BLaER1 (cell line): ENCODE measurements around the gene GRIK2.
"Not testable (repeated sequence)": the region's sequence is repeated elsewhere in the genome, so short reads cannot be mapped to it uniquely, and the experiment has no call there.

ENCODE experiments used
- H3K27ac ChIP-seq: shearing (Covaris generic); formaldehyde crosslinking; 2 replicates; pipeline ENCODE4 v1.8.1; 2022
- H3K27me3 ChIP-seq: shearing (Covaris generic); formaldehyde crosslinking; 2 replicates; pipeline ENCODE4 v1.8.1; 2022
- H3K36me3 ChIP-seq: shearing (Covaris generic); formaldehyde crosslinking; 2 replicates; pipeline ENCODE4 v1.8.1; 2022
- H3K4me1 ChIP-seq: shearing (Covaris generic); formaldehyde crosslinking; 2 replicates; pipeline ENCODE4 v1.8.1; 2022
- H3K4me2 ChIP-seq: shearing (Covaris generic); formaldehyde crosslinking; 2 replicates; pipeline ENCODE4 v1.8.1; 2022
- H3K4me3 ChIP-seq: shearing (Covaris generic); formaldehyde crosslinking; 2 replicates; pipeline ENCODE4 v1.8.1; 2022
- H3K9ac ChIP-seq: shearing (Covaris generic); formaldehyde crosslinking; 2 replicates; pipeline ENCODE4 v1.8.1; 2022
- H3K9me3 ChIP-seq: shearing (Covaris generic); formaldehyde crosslinking; 2 replicates; pipeline ENCODE4 v1.8.1; 2022
- H4K20me1 ChIP-seq: shearing (Covaris generic); formaldehyde crosslinking; 2 replicates; pipeline ENCODE4 v1.8.1; 2022
- Cebpa-rat ChIP-seq: shearing (Covaris generic); IDR thresholded peaks from 2 replicates; pipeline ENCODE4 v1.8.1; 2022

The GRIK2 gene

DNA sequence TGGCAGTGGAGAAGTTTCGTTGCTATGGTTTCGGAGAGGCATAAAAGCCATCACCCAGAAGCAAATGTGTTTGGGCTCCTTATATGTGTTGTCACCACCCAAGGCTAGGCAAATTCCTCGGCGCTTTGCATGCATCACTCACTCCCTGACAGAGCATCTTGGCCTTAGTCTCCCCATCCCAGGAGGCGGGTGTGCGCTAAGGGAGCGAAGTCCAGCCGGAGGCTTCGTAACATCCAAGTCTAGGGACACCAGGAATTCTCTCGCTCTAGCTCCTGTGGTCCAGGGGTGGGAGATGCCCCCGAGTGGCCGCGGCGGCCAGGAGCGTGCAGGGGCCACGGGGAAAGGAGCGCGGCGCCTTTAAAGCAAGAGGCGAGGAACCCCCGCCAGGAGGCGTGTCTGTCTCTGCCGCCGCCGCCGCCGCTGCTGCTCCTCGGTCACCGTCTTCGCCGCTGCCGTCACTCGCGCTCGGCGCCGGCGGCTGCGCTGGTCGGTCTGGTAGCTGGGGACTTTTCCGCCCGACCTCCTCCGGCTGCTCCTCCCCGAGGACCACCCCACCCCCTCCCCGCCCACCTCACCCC is at the start of gene GRIK2:
GRIK2 (plus strand) TSS at position 458 of the 578 bp plus-strand sequence.
- no peak within 1 kb of the TSS for H3K27ac ChIP-seq

DNA sequence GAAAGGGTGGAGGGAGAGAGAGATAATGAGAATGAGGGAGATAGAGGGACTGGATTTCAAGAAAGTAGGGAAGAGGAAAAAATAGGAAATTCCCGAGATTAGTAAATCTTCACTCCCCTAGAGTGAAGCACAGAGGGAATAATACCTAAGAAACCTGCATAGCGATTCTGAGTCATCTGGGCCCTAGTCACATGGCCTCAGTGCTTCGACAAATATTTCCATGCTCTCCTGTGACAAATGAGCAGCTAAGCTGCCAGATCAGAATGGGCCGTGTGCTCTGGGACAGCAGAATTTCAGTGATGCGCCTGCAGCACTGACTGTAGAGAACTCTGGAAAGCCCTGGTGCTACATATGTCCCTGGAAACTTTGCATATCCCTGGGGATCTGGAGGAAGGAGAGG is 48.6 kb upstream of the GRIK2 start:
- H4K20me1 ChIP-seq: no peaks in the 10 kb centered on the region
- H3K27ac ChIP-seq: no peak overlapping the region
- H3K4me2 ChIP-seq: no peak overlapping the region
- H3K9ac ChIP-seq: no peak overlapping the region
- no peak for TF ChIP-seq Cebpa-rat
- H3K4me1 ChIP-seq: no peaks in the 10 kb centered on the region
- no peaks in the 10 kb centered on the region for H3K9me3 ChIP-seq
- no peaks in the 10 kb centered on the region for H3K36me3 ChIP-seq
- no peak overlapping the region for H3K4me3 ChIP-seq
- H3K27me3 ChIP-seq: no peaks in the 10 kb centered on the region

More for the DNA sequence above, at the start of gene GRIK2:
- Histone ChIP-seq H3K9ac (no peak within 1 kb of the TSS), H3K9me3 (peaks cover 22% of the 10 kb centered on the region), H3K4me1 (no peaks in the 10 kb centered on the region), H4K20me1 (no peaks in the 10 kb centered on the region), H3K4me2 (no peak within 1 kb of the TSS), H3K36me3 (no peaks in the 10 kb centered on the region), H3K27me3 (peaks cover 26% of the 10 kb centered on the region), H3K4me3 (no peak within 1 kb of the TSS)
- no peak for TF ChIP-seq Cebpa-rat

DNA sequence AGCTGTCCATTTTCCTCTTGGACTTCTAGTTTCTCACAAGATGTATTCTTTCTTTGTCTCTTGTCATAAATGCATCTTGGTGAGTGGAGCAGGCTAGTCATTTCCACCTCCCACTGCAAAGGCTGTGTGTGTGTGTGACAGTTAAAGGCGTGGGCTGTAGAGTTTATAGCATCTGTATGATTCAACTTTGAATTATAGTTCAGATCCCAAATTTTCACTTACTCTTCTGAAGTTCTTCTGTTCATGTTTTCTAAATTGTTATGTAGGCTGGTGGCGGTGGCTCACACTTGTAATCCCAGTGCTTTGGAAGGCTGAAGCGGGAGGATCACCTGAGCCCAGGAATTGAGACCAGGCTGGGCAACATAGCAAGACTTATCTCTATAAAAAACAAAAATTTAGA is 44.7 kb upstream of the GRIK2 start:
- H3K27ac ChIP-seq: no peak overlapping the region

GRCh38 chr6:101350631-101351030 is 42.9 kb upstream of the GRIK2 start:
- not testable (repeated sequence) for H3K9me3 ChIP-seq, H3K36me3 ChIP-seq, H3K9ac ChIP-seq, H3K27ac ChIP-seq, H4K20me1 ChIP-seq, H3K27me3 ChIP-seq, H3K4me1 ChIP-seq, H3K4me2 ChIP-seq, H3K4me3 ChIP-seq

More for the DNA sequence above, 44.7 kb upstream of the GRIK2 start:
- no peak overlapping the region for H3K4me3 ChIP-seq
- H3K4me1 ChIP-seq: no peaks in the 10 kb centered on the region
- no peaks in the 10 kb centered on the region for H4K20me1 ChIP-seq
- H3K27me3 ChIP-seq: no peaks in the 10 kb centered on the region
- no peak for TF ChIP-seq Cebpa-rat
- H3K36me3 ChIP-seq: no peaks in the 10 kb centered on the region
- H3K4me2 ChIP-seq: no peak overlapping the region
- H3K9ac ChIP-seq: no peak overlapping the region
- no peaks in the 10 kb centered on the region for H3K9me3 ChIP-seq

- H3K9me3 ChIP-seq: no peaks in the 10 kb centered on the region
- H3K27ac ChIP-seq: no peak overlapping the region
- no peak overlapping the region for H3K9ac ChIP-seq
- H3K4me3 ChIP-seq: no peak overlapping the region
- no peaks in the 10 kb centered on the region for H3K4me1 ChIP-seq
- H3K27me3 ChIP-seq: no peaks in the 10 kb centered on the region
- H3K4me2 ChIP-seq: no peak overlapping the region
- no peaks in the 10 kb centered on the region for H4K20me1 ChIP-seq
- TF ChIP-seq Cebpa-rat: no peak
- H3K36me3 ChIP-seq: no peaks in the 10 kb centered on the region
Observed at GRCh38 chr6:101351173-101351572, 42.3 kb upstream of the GRIK2 start.

- Histone ChIP-seq H4K20me1 (no peaks in the 10 kb centered on the region), H3K9me3 (no peaks in the 10 kb centered on the region), H3K36me3 (no peaks in the 10 kb centered on the region), H3K4me3 (no peak overlapping the region), H3K27ac (no peak overlapping the region), H3K27me3 (no peaks in the 10 kb centered on the region), H3K4me1 (no peaks in the 10 kb centered on the region), H3K9ac (no peak overlapping the region), H3K4me2 (no peak overlapping the region)
- no peak for TF ChIP-seq Cebpa-rat
Observed at GRCh38 chr6:101352316-101352715, 41.2 kb upstream of the GRIK2 start.

GRCh38 chr6:101365181-101365580 is 28.3 kb upstream of the GRIK2 start:
- no peaks in the 10 kb centered on the region for H3K36me3 ChIP-seq
- no peaks in the 10 kb centered on the region for H3K4me1 ChIP-seq
- no peaks in the 10 kb centered on the region for H4K20me1 ChIP-seq
- no peak overlapping the region for H3K9ac ChIP-seq
- no peak for TF ChIP-seq Cebpa-rat
- H3K27ac ChIP-seq: no peak overlapping the region
- H3K4me3 ChIP-seq: no peak overlapping the region
- H3K27me3 ChIP-seq: no peaks in the 10 kb centered on the region
- no peaks in the 10 kb centered on the region for H3K9me3 ChIP-seq
- no peak overlapping the region for H3K4me2 ChIP-seq

DNA sequence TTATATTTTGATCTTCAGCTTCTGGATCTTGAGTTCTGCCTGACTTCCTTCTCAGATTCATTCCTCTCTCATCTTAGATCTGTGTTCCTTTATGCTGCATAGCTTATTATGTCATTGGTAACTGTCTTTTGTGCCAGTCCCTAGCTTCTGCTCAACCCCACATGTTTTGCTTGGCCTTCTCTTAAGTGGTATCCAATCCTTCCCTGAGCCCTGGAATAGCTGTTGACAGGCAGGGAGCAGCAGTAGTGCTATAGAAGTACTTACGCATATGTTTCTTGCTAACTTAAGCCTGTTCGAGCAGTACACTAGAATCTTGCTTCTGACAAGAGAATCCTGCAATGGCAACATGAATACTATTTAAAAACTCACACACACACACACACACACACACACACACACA is 13.6 kb upstream of the GRIK2 start:
- H3K9me3 ChIP-seq: no peaks in the 10 kb centered on the region
- TF ChIP-seq Cebpa-rat: no peak
- no peaks in the 10 kb centered on the region for H3K27me3 ChIP-seq
- no peak overlapping the region for H3K9ac ChIP-seq
- no peak overlapping the region for H3K27ac ChIP-seq
- H4K20me1 ChIP-seq: no peaks in the 10 kb centered on the region
- H3K4me3 ChIP-seq: no peak overlapping the region
- H3K4me1 ChIP-seq: no peaks in the 10 kb centered on the region
- no peaks in the 10 kb centered on the region for H3K36me3 ChIP-seq
- H3K4me2 ChIP-seq: no peak overlapping the region

DNA sequence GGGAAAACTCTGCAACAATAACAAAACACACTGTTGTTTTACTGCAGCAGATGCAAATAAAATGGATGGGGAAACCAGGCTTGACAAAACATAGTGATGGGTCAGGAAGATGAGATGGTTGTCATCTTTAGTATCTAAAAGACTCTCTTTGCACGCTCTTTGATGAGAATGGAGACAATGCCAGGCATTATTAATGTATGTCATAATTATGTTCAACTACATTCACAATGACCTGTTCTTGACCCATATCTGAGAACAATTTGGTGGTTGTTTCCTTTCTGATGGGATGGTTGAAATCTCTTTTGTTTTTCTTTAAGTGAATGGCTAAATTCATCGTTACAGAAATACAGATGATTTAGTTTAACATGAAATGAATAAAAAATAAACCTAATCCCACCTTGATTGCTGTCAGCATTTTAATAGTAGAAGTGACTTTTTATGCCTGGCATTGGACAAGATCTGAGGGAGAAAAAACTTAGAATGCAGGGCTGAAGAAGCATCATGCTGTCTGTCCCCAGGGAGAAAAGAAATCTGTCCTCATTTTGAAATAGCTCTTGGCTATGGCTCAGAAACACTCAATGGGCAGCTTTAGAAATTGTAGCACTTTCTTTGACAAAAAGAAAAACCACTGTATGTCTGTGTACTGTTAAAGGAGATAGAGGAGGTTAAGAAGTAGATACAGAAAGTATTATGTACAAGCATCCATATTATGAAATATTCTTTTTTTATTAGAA is 12.4 kb upstream of the GRIK2 start:
- Histone ChIP-seq H3K27ac (no peak overlapping the region), H3K36me3 (no peaks in the 10 kb centered on the region), H3K27me3 (no peaks in the 10 kb centered on the region), H3K4me3 (no peak overlapping the region), H3K4me1 (no peaks in the 10 kb centered on the region), H3K9me3 (no peaks in the 10 kb centered on the region), H3K4me2 (no peak overlapping the region), H4K20me1 (no peaks in the 10 kb centered on the region), H3K9ac (no peak overlapping the region)
- no peak for TF ChIP-seq Cebpa-rat

- not testable (repeated sequence) for H3K27ac ChIP-seq, H3K27me3 ChIP-seq, H3K4me2 ChIP-seq, H3K9ac ChIP-seq, H4K20me1 ChIP-seq, H3K4me3 ChIP-seq, H3K36me3 ChIP-seq, H3K9me3 ChIP-seq, H3K4me1 ChIP-seq
Observed at GRCh38 chr6:101383747-101384146, 9.8 kb upstream of the GRIK2 start.

DNA sequence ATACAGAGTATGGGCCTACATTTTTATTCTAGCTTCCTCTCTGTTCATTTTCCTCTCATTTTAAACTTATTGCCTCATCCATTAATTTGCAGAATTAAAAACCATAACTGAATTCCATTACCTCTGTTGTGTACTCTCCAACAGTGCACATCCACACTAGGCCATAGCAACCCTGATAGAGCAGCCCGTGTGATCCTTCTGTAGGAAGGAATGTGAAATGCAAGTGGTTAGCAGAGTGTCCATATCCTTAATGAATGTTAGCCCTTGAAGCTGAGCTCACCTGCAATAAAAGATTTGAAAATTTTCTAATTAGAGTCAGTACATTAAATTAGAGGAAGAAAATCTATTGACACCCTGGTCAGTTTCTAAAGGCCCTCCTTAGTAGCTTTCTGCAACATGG is 6.5 kb upstream of the GRIK2 start:
- peaks cover under 1% of the 10 kb centered on the region; the same call in 1 of the 2 replicates for H3K9me3 ChIP-seq
- no peaks in the 10 kb centered on the region for H4K20me1 ChIP-seq
- no peak overlapping the region for H3K27ac ChIP-seq
- H3K4me3 ChIP-seq: no peak overlapping the region
- no peaks in the 10 kb centered on the region for H3K4me1 ChIP-seq
- H3K36me3 ChIP-seq: no peaks in the 10 kb centered on the region
- no peak overlapping the region for H3K9ac ChIP-seq
- no peak for TF ChIP-seq Cebpa-rat
- no peak overlapping the region for H3K4me2 ChIP-seq
- peaks cover under 1% of the 10 kb centered on the region for H3K27me3 ChIP-seq
